ENCODE measurements around the gene MYOG. TPM values are rescaled to one million over a fixed set of nuclear protein-coding genes. Genes with fewer than 3 reads are reported as not detected.
A peak's percentile ranks its signal among the peaks of the same experiment; 100 is the strongest.

The MYOG gene
- total and polyA plus RNA-seq, 2 donors (not counting 1 experiment from before 2014, with no cell fraction given) = not detected

DNA sequence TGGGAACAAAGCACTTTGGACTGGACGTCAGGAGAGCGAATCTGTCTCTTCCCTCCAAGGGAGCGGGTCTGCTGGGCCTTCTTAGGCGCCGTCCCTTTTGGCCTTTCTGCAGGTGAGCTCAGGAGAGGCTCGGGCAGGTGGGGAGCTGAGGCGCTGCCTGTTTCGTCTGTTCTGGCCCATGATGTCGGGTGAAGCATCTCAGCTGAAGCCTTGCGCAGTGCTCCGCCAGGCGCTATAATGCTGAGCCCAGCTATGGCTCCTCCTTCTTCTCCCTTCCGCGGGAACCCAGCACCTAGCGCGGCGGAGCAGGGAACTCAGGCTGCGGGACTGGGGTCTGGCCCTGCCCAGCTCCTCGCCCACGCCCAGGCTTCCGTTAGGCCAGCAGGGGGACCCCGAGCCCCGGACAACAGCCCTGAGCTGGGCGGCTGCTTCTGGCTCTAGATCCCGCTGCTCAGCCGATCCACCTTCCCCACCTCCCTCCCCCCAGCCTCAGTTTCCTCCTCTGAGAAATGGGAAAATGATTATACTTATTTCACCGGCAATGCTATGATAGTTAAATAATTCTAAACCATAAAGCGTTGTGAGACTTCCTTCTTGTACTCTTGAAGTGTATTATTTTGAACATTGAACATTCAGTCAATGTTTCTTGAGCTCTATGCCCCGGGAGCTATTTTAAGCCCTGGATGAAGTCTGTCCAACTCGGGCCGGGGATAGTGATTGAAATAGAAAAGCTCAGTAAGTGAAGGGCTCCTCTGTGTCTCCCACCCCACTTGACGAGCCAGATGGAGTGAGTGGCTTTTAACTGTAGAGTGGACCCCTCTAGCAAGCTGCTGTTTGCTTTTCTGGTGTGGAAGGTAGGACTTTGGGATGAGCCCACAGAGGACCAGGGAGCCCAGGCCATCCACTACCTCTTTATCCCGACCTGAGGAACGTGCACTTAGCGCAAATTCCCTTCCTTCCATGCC lies 32.1 kb upstream of the MYOG start:
- Histone ChIP-seq H3K36me3 (replicated peaks in 1 of 2; ENCODE audit: control extremely low read depth in 1 of 2, control insufficient read depth in 1 of 2, extremely low read depth in 1 of 2, insufficient read depth in 2 of 2, low read length in 1 of 2) (no peaks in the 10 kb centered on the region), H3K79me2 (ENCODE audit: control insufficient read depth, insufficient read depth, low read length) (no peaks in the 10 kb centered on the region), H2AFZ (ENCODE audit: insufficient read depth, low read depth, low read length, poor library complexity, severe bottlenecking) (no peak overlapping the region), H3K27ac (ENCODE audit: low read length in 2 of 2) (no peak overlapping the region), H3K4me3 (ENCODE audit: control extremely low read depth in 1 of 5, extremely low read depth in 1 of 5, insufficient read depth in 1 of 5, low read depth in 2 of 5, low read length in 4 of 5) (no peak overlapping the region), H3K9me3 (ENCODE audit: control extremely low read depth in 1 of 3, control insufficient read depth in 2 of 3, insufficient read depth in 1 of 3, low read length in 2 of 3) (no peaks in the 10 kb centered on the region), H3K4me2 (replicated peaks; ENCODE audit: low read depth, low read length, poor library complexity, severe bottlenecking) (no peak overlapping the region), H3K9ac (ENCODE audit: low read length) (no peak overlapping the region), H3K27me3 (replicated peaks in 1 of 4; ENCODE audit: control extremely low read depth in 1 of 4, control insufficient read depth in 3 of 4, insufficient read depth in 4 of 4, low read length in 3 of 4) (peaks cover 0 to 34% (median 13%) of the 10 kb centered on the region in 4 experiments), H3K4me1 (ENCODE audit: control insufficient read depth in 2 of 2, insufficient read depth in 2 of 2, low read length in 2 of 2) (no peaks in the 10 kb centered on the region), H4K20me1 (ENCODE audit: control insufficient read depth, insufficient read depth, low read length, poor library complexity, severe bottlenecking) (no peaks in the 10 kb centered on the region)
- CTCF ChIA-PET = interaction anchor here (0.8 to 3.4 kb wide), 7 partner anchors 9 to 323 kb away, joined by 3 to 26 read pairs (median 4); no protein-coding TSS in a partner anchor
- ATAC-seq (ENCODE audit: low read depth) (peak; percentile 36), DNase-seq (peak; percentile 26)
- H3K4me1 Mint-ChIP-seq = peaks cover 5% of the 10 kb centered on the region
- H3K27me3 Mint-ChIP-seq = peaks cover 61% of the 10 kb centered on the region
- H3K4me3 Mint-ChIP-seq = no peak overlapping the region
- 40% methylated on average over 25 of the region's 35 CpGs for WGBS (ENCODE audit: insufficient coverage)
- POLR2A ChIA-PET = no interaction called here
- intact Hi-C loops (cut with micrococcal nuclease) = loop anchor here (5.0 kb wide), 1 partner anchor 99 kb away; no protein-coding TSS in a partner anchor
- H3K27ac Mint-ChIP-seq = no peak overlapping the region
- H3K9me3 Mint-ChIP-seq (ENCODE audit: insufficient read depth) = no peaks in the 10 kb centered on the region
- no peak for TF ChIP-seq EZH2 (IDR thresholded peaks at IDR 0.05; ENCODE audit: borderline replicate concordance, insufficient read depth, low read depth, low read length, poor library complexity, severe bottlenecking)

GRCh38 chr1:203116091-203116820 lies 30.4 kb upstream of the MYOG start:
- Mint-ChIP-seq H3K27ac (no peak overlapping the region), H3K27me3 (peaks cover 50% of the 10 kb centered on the region), H3K4me1 (peaks cover 5% of the 10 kb centered on the region), H3K9me3 (ENCODE audit: insufficient read depth) (no peaks in the 10 kb centered on the region), H3K4me3 (no peak overlapping the region)
- no peak for ATAC-seq (ENCODE audit: low read depth)
- TF ChIP-seq CTCF (IDR thresholded peaks at IDR 0.05) (no peak), EZH2 (IDR thresholded peaks at IDR 0.05; ENCODE audit: borderline replicate concordance, insufficient read depth, low read depth, low read length, poor library complexity, severe bottlenecking) (no peak)
- no peaks in the 10 kb centered on the region for H3K9me3 ChIP-seq (ENCODE audit: control extremely low read depth in 1 of 3, control insufficient read depth in 2 of 3, insufficient read depth in 1 of 3, low read length in 2 of 3)
- no peaks in the 10 kb centered on the region for H3K4me1 ChIP-seq (ENCODE audit: control insufficient read depth in 2 of 2, insufficient read depth in 2 of 2, low read length in 2 of 2)
- WGBS (ENCODE audit: insufficient coverage) = 76% methylated on average over 6 of the region's 10 CpGs
- H4K20me1 ChIP-seq (ENCODE audit: control insufficient read depth, insufficient read depth, low read length, poor library complexity, severe bottlenecking) = no peaks in the 10 kb centered on the region
- no peak overlapping the region for H3K9ac ChIP-seq (ENCODE audit: low read length)
- no peak overlapping the region for H3K27ac ChIP-seq (ENCODE audit: low read length in 2 of 2)
- H3K4me3 ChIP-seq (ENCODE audit: control extremely low read depth in 1 of 5, extremely low read depth in 1 of 5, insufficient read depth in 1 of 5, low read depth in 2 of 5, low read length in 4 of 5) = no peak overlapping the region
- H3K36me3 ChIP-seq (replicated peaks in 1 of 2; ENCODE audit: control extremely low read depth in 1 of 2, control insufficient read depth in 1 of 2, extremely low read depth in 1 of 2, insufficient read depth in 2 of 2, low read length in 1 of 2) = no peaks in the 10 kb centered on the region
- H3K27me3 ChIP-seq (replicated peaks in 1 of 4; ENCODE audit: control extremely low read depth in 1 of 4, control insufficient read depth in 3 of 4, insufficient read depth in 4 of 4, low read length in 3 of 4) = peaks cover 0 to 37% (median 13%) of the 10 kb centered on the region in 4 experiments
- no peak for DNase-seq
- ChIA-PET CTCF (no interaction called here), POLR2A (no interaction called here)
- no peaks in the 10 kb centered on the region for H3K79me2 ChIP-seq (ENCODE audit: control insufficient read depth, insufficient read depth, low read length)
- intact Hi-C loops (cut with micrococcal nuclease) = loop anchor here (5.0 kb wide), 1 partner anchor 101 kb away; no protein-coding TSS in a partner anchor
- no peak overlapping the region for H2AFZ ChIP-seq (ENCODE audit: insufficient read depth, low read depth, low read length, poor library complexity, severe bottlenecking)
- H3K4me2 ChIP-seq (replicated peaks; ENCODE audit: low read depth, low read length, poor library complexity, severe bottlenecking) = no peak overlapping the region
